B cell (primary cell): ENCODE data around the gene DDX24.

ENCODE experiments used
- CTCF ChIP-seq: fragments of 200-600 bp; IDR thresholded peaks from one replicate; pipeline ENCODE4 v1.8.0; 2022; ENCODE audit warnings: antibody characterized with exemption, mild to moderate bottlenecking
- EZH2 ChIP-seq: IDR thresholded peaks from 2 replicates; pipeline ENCODE4 v1.6.1; 2012; ENCODE audit warnings: borderline replicate concordance, low read depth, mild to moderate bottlenecking, moderate library complexity, low read length; ENCODE audit not compliant: insufficient read depth, poor library complexity, severe bottlenecking

GRCh38 chr14:94018308-94018707 lies 62.7 kb downstream of the DDX24 start:
- TF ChIP-seq CTCF (no peak), EZH2 (no peak)
